GM18868 (cell line): Measurements from ENCODE around the gene SATB1.
A peak's percentile ranks its signal among the peaks of the same experiment; 100 is the strongest.

Experiments used
- ATAC-seq: cut with Tn5 transposase; IDR thresholded peaks from one replicate; pipeline ENCODE4 v1.9.1; 2021; ENCODE audit warnings: mild to moderate bottlenecking, moderate library complexity; ENCODE audit not compliant: unreplicated experiment

The SATB1 gene

DNA sequence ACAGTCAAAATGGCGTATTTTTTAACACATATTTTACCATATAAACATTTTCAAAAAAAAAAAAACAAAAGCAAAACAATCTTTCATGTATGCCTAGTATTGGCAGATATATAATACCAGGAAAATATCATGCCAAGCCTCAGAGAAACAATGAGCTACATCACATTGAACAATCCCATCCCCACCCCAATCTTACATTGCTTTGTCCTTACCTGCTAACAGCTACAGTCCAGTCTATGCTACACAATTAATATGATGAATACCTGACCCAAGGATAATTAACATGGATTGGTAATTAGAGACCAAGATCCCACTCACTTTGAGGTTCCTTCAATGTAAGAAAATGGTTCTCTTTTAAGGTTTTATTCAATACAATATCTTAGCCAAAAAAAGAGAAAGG lies 7.6 kb upstream of the SATB1 start:
- ATAC-seq, result no peak

DNA sequence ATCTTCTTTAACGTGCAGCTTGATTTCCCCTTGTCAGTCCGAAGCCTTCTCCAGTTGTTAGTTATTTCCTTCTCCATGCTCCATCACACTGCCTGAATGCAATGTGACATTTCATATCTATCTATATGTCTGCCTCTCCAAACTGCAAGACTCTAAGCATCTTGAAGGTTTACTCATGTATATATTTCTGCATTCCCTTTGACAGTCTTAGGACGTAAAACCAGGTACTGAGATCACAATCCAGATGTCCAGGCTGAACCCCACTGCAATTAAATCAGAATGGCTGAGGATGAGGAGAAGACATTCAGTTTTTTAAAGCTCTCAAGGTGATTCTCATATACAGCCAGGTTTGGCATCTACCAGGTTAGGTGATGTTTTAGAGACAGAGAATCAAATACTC lies 6.1 kb upstream of the SATB1 start:
- ATAC-seq, result no peak

DNA sequence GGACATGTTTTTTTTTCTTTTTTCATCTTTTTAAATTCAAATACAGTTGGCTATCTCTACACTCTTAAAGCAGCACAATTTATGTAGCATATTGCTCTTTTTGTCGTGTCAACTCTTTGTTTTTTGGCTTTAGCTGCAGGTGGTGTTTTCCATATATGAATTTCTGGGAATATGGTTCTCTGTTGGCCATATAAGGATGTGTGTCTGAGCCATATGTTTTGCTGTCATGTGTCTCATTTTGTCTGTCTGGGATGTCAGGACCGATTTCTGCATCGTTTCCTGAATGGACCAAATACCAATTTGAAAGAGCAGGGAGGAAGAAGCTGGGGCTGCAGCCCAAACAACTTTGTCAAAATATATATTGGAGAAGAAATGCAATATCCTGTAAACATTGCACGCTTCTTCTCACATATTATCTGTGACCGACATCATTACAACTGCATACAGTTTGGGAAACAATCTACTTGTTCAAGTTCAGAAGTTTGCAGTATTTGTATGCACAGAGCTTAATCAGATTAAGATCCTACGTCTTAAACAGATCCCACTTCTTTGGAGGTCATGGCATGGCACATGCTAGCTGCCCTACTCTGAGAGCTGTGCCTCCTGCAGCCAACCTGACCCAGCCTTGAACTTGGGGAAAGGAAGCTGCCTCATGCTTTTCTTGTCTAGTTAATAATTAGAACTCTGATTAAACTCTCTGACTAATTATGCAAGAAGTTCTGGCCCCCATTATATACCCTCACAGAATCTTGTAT lies 4.0 kb upstream of the SATB1 start:
- ATAC-seq, result no peak

DNA sequence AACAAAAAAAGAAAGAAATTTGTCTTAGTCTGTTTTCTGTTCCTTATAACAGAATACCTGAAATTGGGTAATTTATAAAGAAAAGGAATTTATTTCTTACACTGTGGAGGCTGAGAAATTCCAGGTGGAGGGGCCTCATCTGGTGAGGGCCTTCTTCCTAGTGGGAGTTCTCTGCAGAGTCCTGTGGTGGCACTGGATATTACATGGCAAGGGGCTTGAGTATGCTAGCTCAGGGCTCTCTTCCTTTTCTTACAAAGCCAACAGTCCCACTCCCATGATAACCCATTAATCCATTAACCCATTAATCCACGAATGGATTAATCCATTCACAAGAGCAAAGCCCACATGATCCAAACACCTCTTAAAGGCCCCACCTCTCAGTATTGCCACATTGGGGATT lies 2.9 kb upstream of the SATB1 start:
- no peak for ATAC-seq

DNA sequence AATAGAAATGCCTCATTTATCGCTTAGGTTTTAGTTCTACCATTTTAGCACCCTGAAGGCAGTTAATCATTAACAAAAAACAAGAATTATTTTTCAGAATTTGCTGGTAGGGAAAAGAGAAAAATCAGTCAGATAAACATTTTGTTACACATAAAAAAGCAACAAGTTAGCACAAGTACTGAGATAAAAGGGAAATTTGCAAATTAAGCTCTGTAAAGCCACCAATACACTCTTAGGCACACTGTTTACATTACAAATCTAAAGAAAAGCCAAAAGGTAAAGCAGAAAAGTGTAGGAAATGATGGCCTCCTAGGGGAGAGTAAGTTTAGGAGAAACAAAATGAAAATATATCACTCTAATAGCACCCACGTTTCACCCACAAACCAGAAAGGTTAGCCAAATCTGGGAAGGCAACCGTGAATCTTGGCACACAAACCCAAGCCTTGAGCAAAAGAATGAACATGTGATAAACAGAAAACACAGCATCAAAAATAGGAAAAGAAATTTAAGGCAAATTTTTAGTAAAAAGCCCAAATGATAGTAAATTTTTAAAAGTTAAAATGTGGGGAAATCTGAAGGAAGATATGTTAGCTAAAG lies 1.6 kb upstream of the SATB1 start:
- no peak for ATAC-seq

DNA sequence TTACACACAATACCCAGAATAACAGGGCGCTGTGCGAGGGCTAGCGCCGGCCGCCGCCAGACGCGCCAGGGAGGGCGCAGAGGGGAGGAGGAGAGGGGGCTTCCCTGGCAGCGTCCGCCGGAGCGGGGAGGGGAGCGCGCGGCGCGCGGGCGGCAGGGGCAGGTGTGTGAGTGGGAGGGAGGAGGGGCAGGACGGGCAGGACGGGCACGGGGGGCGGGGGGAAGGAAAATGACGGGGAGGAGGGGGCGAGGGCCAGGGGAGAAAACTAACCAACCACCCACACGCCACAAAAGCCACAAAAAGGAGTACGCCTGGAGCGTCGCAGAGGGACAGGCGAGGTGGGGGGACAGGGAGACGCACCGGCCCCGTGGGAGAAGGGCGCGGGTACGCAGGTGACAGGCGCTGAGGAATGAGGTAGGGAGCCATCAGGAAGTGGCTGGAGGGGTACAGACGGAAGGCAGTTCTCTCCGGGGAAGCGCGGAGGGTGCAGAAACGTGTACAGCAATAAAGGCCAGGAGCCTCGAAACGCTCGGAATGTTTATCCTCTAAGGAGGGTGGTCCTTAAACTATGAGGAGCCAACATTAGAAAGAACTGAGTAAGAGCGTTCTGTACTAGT lies 610 bp upstream of the SATB1 start:
- no peak for ATAC-seq

DNA sequence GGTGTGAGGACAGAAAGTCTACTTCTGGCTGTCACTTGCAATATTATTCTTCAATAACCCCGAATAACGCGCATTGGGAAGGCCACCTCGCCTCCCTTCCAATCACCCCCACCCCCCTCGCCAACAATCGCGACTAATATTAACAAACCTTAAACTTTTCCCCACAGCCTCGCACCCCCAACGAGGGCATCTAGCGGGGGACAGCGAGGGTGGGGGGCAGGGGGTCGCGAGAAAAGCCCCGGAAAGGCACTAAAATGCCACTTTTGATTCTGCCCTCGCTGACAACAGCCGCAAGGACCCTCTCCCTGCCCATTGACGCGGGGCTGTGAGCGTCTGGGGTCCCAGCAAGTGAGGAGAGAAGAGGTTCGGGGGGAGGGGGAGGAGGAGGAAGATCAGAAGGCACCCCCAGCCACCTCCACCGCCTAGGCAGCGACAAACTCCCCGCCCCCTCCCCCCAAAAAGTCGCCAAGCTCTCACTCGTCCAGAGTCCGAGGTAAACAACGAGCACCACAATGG lies 868 bp downstream of the SATB1 start:
- no peak for ATAC-seq

DNA sequence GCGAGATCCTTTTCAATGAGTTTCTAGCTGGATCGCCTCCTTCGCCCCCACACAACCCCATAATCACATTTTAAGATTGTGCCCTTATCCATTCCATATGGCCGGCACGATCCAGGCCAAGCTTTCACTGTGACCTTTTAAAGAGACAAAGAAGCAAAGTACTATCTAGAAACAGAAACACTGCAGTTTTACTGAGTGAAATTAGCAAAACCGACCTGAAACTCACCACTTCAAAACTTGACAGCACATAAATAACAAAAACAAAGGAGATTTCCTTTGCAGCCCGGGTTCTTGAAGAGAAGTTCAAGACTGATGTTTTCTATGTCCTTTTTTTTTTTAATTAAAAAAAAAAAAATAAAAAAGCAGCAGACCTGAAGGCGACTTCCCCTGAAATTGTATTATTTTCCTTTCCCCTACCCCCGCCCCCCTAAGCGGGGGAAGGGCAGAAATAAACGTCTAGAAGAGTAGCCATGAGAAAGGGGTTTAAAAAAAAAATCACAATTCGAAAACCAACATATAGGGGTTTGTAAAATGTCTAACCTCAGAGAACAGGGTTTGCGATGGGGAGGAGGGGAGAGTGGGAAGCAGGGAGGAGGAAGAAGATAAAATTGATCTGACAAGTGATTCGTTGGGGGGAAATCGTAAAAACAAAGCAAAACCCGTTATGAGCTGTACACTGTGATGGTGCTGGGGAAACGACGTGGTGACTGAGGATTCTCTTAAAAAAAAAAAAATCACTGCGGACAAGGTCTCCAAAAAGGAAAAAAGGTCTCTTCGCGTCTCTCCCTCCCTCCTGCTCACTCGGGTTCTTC lies 1.5 kb downstream of the SATB1 start:
- peak; percentile 80 for ATAC-seq

DNA sequence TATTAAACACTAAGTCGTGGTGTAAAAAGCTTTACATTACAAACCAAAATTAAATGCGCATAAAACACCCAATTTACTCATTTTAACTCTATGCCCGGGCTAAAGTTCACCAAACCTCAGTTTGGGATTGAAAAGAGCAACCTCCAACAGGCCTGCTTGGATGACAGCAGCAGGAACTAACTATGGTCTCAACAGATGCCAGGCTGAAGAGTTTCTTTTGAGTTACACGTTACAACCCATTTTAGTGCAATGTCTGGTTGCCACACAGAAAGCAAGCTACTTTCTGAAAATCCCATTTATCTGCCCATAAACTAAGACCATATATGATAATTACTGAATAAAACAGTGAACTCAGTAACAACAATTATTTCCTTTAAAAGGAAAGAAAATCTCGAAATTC lies 2.2 kb downstream of the SATB1 start:
- ATAC-seq, result no peak

DNA sequence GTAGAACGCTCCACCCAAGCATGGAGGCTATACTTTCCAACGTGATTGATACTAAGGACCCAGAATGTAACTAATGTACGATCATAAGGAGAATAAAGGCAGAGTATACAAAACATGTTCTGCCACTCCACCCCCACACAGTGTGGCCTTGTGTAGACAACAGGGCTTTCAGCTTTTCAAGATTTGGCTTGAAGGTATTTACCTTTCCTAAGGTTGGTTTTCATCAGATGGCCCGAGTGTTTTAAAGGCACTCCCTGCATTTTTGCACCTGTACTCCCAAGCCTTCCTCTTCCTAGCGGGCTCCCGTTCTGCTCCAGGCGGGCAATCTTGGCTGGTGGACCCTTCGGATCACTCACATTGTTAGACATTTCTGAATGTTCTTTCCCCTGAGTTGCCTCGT lies 4.6 kb downstream of the SATB1 start:
- no peak for ATAC-seq

DNA sequence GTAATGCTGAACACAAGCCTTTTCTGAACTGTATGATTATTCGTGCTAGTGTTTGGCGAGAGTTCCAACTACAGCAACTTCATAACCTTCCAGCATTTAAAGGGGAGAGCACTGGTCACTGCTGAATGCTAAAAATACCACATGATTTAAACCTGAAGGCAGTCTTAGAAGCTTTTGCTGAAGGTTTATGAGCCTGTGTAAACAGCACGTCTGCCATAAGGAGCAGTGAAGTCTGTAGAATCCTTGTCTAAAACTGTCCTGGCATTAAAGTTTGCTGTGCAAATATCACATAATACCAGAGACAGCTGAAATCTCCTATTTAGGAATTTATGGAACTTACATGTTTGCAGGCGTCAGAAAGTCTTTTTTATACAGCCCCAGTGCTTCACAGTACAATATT lies 5.9 kb downstream of the SATB1 start:
- ATAC-seq, result no peak

DNA sequence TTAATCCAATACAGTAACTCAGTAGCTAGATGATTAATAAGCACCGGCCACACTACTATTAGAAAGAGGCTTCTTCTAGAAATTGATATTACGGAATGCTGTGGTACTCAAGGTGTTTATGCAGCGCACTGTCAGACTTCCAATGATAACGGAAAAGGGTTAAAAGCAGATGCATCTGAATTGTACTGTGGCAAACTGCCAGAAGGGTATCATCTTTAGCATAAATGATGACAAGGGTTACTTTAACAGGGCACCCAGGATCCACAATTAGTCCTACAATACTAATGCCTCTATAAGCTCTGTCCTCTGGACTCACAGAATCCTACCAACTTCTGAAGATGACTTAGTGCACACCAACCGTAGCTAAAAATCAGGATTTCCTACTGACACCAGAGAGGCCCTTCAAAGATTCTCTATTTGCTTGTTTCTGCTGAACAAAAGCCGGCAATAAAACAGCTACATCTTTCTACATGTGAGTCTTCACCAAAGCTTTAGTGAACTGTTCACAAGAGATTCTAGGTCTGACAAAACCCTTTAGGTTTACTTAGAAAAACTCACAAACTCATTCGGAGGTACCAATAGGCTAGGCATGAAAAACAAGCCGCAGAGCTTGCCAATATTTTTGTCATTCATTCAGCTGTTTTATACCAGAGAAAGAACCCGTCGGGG lies 7.1 kb downstream of the SATB1 start:
- ATAC-seq, result no peak

DNA sequence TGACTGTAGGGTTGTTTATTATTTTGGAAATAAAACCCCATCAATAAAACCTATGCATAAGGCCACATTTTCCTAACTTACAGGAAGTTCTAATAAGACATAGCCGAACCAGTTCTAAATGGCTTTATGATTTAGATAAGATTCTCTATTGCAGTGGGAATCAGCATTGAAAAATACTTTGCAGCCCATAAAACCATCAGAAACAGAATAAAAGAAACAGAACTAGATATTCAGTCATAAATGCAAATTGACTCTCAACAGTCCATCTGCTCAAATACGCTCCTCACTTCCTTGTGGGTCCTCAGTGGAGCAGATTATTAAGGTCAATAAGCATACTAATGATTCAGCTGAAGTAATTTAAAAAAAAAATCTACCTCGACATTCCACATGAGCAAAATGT lies 8.8 kb downstream of the SATB1 start:
- ATAC-seq, result no peak

DNA sequence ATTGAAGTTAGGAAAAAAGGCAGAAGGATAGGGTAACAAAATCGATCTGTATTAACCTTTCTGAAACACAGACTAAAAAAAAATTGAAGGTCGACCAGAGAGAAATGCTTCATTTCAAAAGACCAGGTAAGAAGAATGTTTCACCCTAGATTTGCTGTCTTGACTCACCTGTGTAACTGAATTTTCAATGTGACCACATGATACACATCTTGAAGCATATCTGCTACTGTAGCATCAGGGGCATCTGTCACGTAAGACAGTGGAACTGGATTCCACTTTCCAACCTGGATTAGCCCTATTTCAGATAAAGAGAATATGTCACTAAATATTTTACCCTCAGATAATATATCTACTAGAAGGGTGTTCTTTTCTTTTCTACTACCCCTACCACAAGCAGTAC lies 9.3 kb downstream of the SATB1 start:
- no peak for ATAC-seq

DNA sequence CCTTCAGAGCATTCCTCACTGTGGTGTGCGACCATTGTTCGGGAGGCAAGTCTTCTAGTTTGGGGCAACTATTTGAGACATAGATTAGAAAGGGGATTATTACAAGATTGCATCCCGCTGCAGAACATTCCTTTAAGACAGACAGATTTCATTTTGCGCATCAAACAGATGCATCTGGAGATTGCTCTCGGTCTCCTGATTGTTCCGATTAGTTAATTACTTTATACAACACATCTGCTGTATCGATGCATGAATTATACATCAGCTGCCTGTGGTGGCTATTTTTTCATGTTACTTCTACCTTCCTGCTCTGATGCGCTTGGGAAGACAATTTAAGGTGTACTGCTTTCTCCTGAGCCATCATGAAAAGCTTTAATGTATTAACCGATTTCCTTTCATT lies 10.0 kb downstream of the SATB1 start:
- ATAC-seq, result no peak

DNA sequence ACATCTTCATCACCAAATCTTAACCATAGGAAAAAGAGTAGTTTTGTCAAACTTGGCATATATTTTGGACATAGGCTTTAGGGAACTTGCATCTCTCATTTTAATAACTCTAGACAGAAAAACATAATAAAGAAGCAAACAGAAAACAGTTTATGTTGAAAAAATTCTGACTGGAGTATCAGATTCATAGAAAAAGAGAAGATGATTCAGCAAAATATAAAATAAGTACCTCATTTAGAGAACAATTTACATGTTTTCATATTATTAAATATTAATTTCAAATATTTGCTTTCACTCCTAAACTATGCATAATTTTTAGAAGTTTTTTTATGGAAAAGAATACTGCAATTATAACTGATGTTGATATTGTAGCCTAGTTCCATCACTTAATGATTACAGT lies 12.5 kb downstream of the SATB1 start:
- no peak for ATAC-seq

DNA sequence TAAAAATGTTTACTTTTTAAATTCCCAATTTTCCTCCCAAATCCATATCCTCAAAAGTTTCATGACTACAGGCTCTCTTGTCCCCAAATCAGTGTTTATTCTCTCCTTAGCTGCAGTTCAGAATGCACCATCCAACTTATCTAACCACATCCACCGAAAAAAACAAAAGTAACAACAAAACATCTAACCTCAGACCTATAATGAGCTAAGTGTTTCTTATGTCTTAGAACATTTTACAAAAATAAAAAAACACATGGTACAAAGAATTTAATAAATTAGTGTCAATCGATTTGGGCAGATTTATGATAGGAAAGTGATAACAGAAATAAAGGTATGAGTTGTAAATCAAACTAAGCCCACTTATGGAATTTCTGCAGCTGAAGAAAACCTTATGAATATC lies 13.6 kb downstream of the SATB1 start:
- no peak for ATAC-seq

DNA sequence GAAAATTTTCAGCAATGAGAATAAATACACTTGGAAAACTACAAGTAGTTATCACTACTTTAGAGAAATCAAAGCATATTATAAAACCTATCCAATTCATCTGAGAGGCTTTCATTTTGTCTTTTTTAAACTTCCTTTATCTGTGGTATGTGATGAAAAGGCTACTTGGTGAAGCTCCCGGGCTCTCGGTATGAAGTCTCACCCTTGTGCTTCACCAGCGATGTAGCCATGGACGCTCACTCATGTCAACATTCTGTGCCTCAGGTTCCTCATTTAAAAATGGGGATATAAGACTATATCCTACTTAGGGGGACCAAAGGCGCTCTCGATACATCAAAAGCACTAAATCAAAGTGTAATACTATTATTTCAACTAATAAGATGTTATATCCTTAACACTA lies 14.9 kb downstream of the SATB1 start:
- ATAC-seq, result no peak

DNA sequence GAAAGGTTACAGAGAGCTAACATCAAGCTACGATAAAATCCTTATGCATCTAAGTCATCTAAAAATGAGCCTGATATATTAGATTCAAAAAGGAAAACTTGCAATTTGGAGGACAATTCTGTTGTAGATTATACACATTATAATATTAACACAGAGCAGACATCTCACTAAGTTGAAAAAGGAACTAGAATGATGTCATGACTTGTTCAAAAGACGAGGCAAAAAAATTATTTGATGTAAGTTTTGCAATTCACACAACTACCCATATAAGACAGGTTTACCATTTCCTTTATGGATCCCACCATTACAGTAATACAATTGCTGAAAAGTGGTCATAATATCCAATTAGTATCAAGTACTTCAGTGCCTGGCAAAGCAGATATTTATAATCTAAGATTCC lies 15.9 kb downstream of the SATB1 start:
- ATAC-seq, result no peak

DNA sequence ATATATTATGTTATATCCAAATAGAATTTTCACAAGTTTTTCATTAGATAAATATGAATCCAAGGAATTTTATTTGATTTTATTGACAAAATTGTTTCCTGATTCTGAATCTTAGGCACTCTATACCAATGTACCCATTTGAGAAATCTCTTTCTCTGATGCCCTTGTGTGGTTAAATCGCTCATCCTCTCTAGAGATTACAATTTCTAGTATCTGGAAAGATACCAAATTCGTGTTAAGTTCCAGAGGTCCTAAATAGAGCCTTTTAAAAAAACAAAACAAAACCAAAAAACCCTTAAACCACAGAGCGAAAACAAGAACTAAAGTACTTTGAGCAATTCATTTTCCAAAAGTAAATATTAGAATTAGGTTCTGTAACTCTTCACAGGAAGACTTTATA lies 20.0 kb downstream of the SATB1 start:
- no peak for ATAC-seq

DNA sequence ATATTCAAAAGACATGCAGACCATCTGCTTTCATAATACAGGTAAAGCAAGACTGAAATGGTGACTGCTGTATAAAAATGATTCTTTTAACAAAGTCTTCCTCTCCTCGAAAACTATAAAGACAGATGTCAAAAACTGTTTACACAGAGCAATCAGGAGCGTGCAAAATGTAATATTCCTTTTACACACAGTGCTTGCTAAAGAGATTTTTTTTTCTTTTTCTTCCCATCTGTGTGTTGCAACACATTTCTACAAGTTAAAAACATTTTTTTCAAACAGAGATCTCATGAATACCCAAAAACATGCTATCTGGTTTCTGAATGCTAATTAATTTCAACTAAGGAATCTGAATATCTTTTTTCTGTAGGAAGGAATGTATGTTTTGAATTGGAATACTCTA lies 22.1 kb downstream of the SATB1 start:
- ATAC-seq, result no peak
